Fibroblast of lung (primary cell): ENCODE results near the gene WIPI1. TPM values are rescaled to one million over a fixed set of nuclear protein-coding genes. Genes with fewer than 3 reads are reported as not detected.

Experiments used
- DNase-seq, 2 donors: peaks; one replicate each; pipeline versions ENCODE4 v3.0.0 to v3.0.0-alpha.2; 2010; ENCODE audit warnings: low read depth in 2 of 2
- H2AFZ ChIP-seq: 2 replicates; pipeline ENCODE4 v1.5.1; 2012; ENCODE audit warnings: low read length, control low read depth, inconsistent platforms
- H3K27ac ChIP-seq: 2 replicates; pipeline ENCODE4 v1.5.1; 2011; ENCODE audit warnings: low read length, control low read depth; ENCODE audit not compliant: insufficient read depth
- H3K27me3 ChIP-seq: 2 replicates; pipeline ENCODE4 v1.5.1; 2011; ENCODE audit warnings: mild to moderate bottlenecking, low read length; ENCODE audit not compliant: control insufficient read depth, insufficient read depth
- H3K36me3 ChIP-seq: 2 replicates; pipeline ENCODE4 v1.5.1; 2011; ENCODE audit warnings: low read length; ENCODE audit not compliant: control insufficient read depth, insufficient read depth
- H3K4me1 ChIP-seq: 2 replicates; pipeline ENCODE4 v1.5.1; 2011; ENCODE audit warnings: low read length; ENCODE audit not compliant: control insufficient read depth, insufficient read depth; ENCODE audit errors: extremely low read depth
- H3K4me2 ChIP-seq: 2 replicates; pipeline ENCODE4 v1.5.1; 2011; ENCODE audit warnings: low read length, control low read depth; ENCODE audit not compliant: insufficient read depth; ENCODE audit errors: extremely low read depth
- H3K4me3 ChIP-seq, 4 experiments: fragments of 200-600 bp in 1 of 4; sonication (generic) in 1 of 4; replicated peaks in 1 of 4; 2 replicates each; pipeline ENCODE4 v1.5.1; 2011 to 2016; ENCODE audit warnings: low read length in 4 of 4, low read depth in 3 of 4, mild to moderate bottlenecking in 3 of 4, control low read depth in 2 of 4, inconsistent platforms in 1 of 4, mixed read lengths in 1 of 4; ENCODE audit not compliant: insufficient read depth in 1 of 4; ENCODE audit errors: control extremely low read depth in 1 of 4
- H3K79me2 ChIP-seq: 2 replicates; pipeline ENCODE4 v1.5.1; 2012; ENCODE audit warnings: mild to moderate bottlenecking, low read length, inconsistent platforms; ENCODE audit not compliant: control insufficient read depth, insufficient read depth
- H3K9ac ChIP-seq: 2 replicates; pipeline ENCODE4 v1.5.1; 2011; ENCODE audit warnings: mild to moderate bottlenecking, low read length, control low read depth; ENCODE audit not compliant: insufficient read depth
- H3K9me3 ChIP-seq: 2 replicates; pipeline ENCODE4 v1.5.1; 2012; ENCODE audit warnings: low read depth, low read length; ENCODE audit not compliant: control insufficient read depth, insufficient read depth
- H4K20me1 ChIP-seq: 2 replicates; pipeline ENCODE4 v1.5.1; 2011; ENCODE audit warnings: low read length; ENCODE audit not compliant: control insufficient read depth, insufficient read depth; ENCODE audit errors: extremely low read depth
- EZH2 ChIP-seq: IDR thresholded peaks from 2 replicates; pipeline ENCODE4 v1.5.1; 2012; ENCODE audit warnings: low read length, control low read depth, mild to moderate bottlenecking; ENCODE audit errors: missing control alignments
- polyA plus RNA-seq, 2 donors: library from polyadenylated mRNA; depleted of rRNA in 1 of 2; stranded (reverse) in 1 of 2; unstranded in 1 of 2; fragments of >200 nt; gene quantifications; 2 replicates each; pipeline ENCODE4 v1.2.1, GENCODE V29; 2011 to 2012; ENCODE audit warnings: missing spikeins in 1 of 2
- total RNA-seq: library from RNA; depleted of rRNA; stranded (reverse); fragments of >200 nt; gene quantifications from 2 replicates; pipeline ENCODE4 v1.2.1, GENCODE V29; 2014
- TF ChIP-seq, protein P1 (sequence below), 2 donors: IDR thresholded peaks in 1 of 2; conservative IDR thresholded peaks in 1 of 2; 1 replicate in 1 of 2; 2 replicates in 1 of 2; pipeline ENCODE4 v1.5.1; 2011 to 2012; ENCODE audit warnings: low read length in 2 of 2, control low read depth in 1 of 2, inconsistent platforms in 1 of 2, low read depth in 1 of 2, mild to moderate bottlenecking in 1 of 2

The WIPI1 gene
- total and polyA plus RNA-seq, 2 donors (not counting 1 experiment from before 2014, with no cell fraction given) = 158 to 251 TPM

GRCh38 chr17:68401288-68401687, 56.0 kb downstream of the WIPI1 start:
- H3K4me3 ChIP-seq = no peak overlapping the region
- no peak for DNase-seq

DNA sequence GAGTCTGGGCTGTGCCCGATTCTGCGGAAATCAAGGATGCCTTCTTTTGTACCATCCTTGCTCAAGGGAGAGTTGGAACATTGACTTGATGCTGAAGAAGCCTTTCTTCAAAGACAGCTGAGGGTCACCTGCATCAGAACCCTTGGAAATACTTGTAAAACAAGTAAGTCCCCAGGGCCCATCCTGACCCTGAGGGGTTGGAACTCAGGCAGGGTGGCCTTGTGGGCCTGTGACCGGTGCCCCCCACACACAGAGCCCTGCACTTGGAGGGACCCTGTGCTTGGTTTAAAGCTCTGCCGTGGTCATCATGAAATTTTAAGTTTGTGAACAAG, 56.9 kb downstream of the WIPI1 start:
- Histone ChIP-seq H3K4me3 (no peak overlapping the region), H3K36me3 (no peaks in the 10 kb centered on the region), H3K9ac (no peak overlapping the region), H3K4me1 (peaks cover 6% of the 10 kb centered on the region), H2AFZ (no peak overlapping the region), H3K79me2 (no peaks in the 10 kb centered on the region), H3K27ac (no peak overlapping the region), H4K20me1 (no peaks in the 10 kb centered on the region), H3K27me3 (no peaks in the 10 kb centered on the region), H3K4me2 (no peak overlapping the region), H3K9me3 (no peaks in the 10 kb centered on the region)
- TF ChIP-seq, protein P1, sequence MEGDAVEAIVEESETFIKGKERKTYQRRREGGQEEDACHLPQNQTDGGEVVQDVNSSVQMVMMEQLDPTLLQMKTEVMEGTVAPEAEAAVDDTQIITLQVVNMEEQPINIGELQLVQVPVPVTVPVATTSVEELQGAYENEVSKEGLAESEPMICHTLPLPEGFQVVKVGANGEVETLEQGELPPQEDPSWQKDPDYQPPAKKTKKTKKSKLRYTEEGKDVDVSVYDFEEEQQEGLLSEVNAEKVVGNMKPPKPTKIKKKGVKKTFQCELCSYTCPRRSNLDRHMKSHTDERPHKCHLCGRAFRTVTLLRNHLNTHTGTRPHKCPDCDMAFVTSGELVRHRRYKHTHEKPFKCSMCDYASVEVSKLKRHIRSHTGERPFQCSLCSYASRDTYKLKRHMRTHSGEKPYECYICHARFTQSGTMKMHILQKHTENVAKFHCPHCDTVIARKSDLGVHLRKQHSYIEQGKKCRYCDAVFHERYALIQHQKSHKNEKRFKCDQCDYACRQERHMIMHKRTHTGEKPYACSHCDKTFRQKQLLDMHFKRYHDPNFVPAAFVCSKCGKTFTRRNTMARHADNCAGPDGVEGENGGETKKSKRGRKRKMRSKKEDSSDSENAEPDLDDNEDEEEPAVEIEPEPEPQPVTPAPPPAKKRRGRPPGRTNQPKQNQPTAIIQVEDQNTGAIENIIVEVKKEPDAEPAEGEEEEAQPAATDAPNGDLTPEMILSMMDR (conservative IDR thresholded peaks at IDR 0.05 in 1 of 2, IDR thresholded peaks at IDR 0.05 in 1 of 2; ENCODE audit: low read depth in 1 of 2, low read length in 2 of 2) = no peak
- TF ChIP-seq EZH2 = no peak
- no peak for DNase-seq

More at GRCh38 chr17:68401288-68401687, 56.0 kb downstream of the WIPI1 start:
- H3K4me1 ChIP-seq = peaks cover 6% of the 10 kb centered on the region
- H3K4me2 ChIP-seq = no peak overlapping the region
- H3K79me2 ChIP-seq = no peaks in the 10 kb centered on the region
- H3K27ac ChIP-seq = no peak overlapping the region
- H3K27me3 ChIP-seq = no peaks in the 10 kb centered on the region
- no peaks in the 10 kb centered on the region for H3K36me3 ChIP-seq
- H3K9me3 ChIP-seq = no peaks in the 10 kb centered on the region
- TF ChIP-seq, protein P1 (conservative IDR thresholded peaks at IDR 0.05 in 1 of 2, IDR thresholded peaks at IDR 0.05 in 1 of 2; ENCODE audit: low read depth in 1 of 2, low read length in 2 of 2) = no peak
- no peak for TF ChIP-seq EZH2
- no peak overlapping the region for H3K9ac ChIP-seq
- no peak overlapping the region for H2AFZ ChIP-seq
- no peaks in the 10 kb centered on the region for H4K20me1 ChIP-seq

DNA sequence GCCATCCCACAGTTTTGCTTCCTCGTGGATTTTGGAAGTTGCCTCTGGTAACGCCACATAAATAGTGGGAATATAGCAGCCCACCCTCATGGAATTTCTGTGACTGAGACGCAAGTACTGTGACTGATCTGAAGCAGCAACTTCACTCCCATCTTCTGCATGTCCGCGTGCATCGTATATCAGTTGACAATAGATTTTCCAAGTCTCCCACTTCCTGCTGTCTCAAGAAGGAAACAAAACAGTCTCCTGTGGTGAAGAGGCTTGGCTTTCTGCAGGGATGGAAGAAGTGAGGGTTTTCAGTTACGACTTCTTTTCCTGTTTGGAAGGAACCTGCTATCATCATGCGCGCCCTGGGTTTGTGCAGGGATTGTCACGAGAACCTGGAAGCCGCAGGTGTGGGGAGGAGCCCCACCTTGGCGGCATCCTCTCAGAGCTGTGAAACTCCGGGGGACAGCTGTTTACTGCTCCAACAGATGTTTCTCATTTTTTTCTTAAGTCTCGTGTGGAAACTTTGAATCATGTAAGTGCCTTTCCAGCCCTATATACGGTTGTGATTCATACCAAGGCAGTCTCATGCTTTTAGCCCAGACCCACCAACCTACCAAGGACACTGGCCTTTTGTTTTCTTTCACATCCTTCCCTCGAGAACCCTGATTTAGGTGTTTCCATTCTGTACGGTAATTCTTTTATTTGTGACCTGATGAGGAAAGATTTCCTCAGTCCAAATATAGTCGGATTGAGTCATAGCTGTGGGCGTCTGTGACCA, 57.5 kb downstream of the WIPI1 start:
- Histone ChIP-seq H3K4me1 (peaks cover 6% of the 10 kb centered on the region), H3K4me3 (peak overlapping the region in 1 of 4 experiments; percentile 1), H3K9ac (no peak overlapping the region), H3K27me3 (no peaks in the 10 kb centered on the region), H3K9me3 (no peaks in the 10 kb centered on the region), H4K20me1 (no peaks in the 10 kb centered on the region), H3K36me3 (no peaks in the 10 kb centered on the region), H3K27ac (no peak overlapping the region), H3K4me2 (no peak overlapping the region), H3K79me2 (no peaks in the 10 kb centered on the region), H2AFZ (peak overlapping the region; percentile 8)
- no peak for TF ChIP-seq EZH2
- TF ChIP-seq, protein P1 (conservative IDR thresholded peaks at IDR 0.05 in 1 of 2, IDR thresholded peaks at IDR 0.05 in 1 of 2; ENCODE audit: low read depth in 1 of 2, low read length in 2 of 2) = no peak
- DNase-seq = peak; percentile 31 to 66
